LHCN-M2 (cell line): ENCODE data around the gene CDKN2D. TPM values are rescaled to one million over a fixed set of nuclear protein-coding genes. Genes with fewer than 3 reads are reported as not detected.
A peak's percentile ranks its signal among the peaks of the same experiment; 100 is the strongest.
"Not testable (repeated sequence)": the region's sequence is repeated elsewhere in the genome, so short reads cannot be mapped to it uniquely, and the experiment has no call there.

Experiments
- DNase-seq: peaks from one replicate; pipeline ENCODE4 v3.0.0-alpha.2; 2012; ENCODE audit warnings: low read depth
- total RNA-seq: library from RNA; depleted of rRNA; stranded (reverse); fragments of >200 nt; gene quantifications from 2 replicates; pipeline ENCODE4 v1.2.3, GENCODE V29; 2014

The CDKN2D gene
- total RNA-seq, 1 experiment from 2014 or later: 19.1 TPM

DNA sequence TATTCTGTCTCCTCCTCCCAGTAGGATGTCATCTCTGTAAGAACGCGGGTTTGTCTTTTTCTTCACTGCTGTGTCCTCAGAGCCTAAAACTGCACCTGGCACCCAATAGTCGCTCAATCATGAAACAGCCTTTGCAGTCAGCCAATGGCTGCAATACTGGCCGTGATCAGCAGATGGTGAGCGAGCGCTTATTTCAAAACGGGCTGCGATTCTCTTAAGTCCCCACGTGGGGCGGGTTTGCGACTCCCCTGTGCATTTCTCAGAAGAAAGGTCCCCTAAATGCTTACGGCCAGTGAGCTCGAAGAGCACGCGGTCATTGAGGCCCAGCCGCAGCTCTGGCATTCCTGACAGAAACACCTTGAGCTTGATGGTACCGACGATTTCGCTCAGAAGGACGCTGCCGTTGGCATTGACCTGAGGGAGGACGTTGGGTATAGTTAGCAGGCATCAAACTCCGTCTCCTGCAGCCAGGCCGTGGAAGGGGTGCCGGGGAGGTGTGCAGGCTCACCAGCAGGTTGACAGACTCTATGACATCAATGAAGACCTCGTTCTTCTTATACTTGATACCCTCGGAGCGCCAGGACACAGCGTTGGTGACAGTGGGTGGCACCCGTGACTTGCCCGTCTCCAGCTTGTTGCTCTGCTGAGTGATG, 12.3 kb upstream of the CDKN2D start:
- peak; percentile 89 for DNase-seq

DNA sequence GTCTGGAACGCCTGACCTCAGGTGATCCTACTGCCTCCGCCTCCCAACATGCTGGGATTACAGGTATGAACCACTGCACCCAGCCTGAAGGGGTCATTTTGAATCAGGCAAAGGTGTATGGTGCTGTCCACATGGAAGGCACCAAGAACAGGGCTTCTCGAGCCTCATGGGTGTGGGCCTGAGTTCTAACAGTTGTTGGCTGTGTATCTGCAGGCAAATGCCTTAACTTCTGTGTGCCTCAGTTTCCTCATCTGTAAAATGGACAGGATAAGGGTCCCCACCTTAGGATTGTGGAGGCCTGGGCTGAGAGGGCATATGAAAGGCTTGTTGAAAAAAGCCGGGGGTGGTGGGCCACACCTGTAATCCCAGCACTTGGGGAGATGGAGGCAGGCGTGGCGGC, 9.2 kb upstream of the CDKN2D start:
- DNase-seq: no peak

DNA sequence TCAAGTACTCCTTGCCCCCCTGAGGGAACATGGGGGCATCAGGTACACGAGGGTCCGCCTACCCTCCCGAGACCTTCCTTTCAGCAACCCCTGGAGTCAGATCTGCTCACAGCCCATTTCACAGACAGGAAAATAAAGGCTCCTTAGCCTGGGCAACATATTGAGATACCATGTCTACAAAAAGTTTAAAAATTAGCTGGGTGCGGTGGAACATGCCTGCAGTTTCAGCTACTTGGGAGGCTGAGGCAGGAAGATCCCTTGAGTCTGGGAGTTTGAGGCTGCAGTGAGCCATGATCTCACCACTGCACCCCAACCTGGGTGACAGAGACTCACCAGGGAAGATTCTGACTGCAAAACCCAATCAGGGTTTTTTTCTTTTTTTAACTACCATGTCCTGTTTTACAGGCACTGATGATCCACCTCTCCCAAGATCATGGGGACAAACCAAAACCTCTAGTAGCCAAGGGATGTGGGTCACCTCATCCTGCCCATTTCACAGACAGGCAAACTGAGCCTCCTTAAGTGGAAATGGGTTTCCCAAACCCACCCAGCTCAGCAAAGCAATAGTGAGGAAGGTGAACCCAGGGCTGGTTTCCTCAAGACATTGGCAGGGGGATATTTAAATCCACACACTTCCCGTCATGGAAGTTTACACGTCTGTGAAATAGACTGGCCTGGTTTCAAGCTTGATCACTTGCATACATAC, 6.4 kb upstream of the CDKN2D start:
- no peak for DNase-seq

- DNase-seq: no peak
Measured at GRCh38 chr19:10574462-10574861, 5.7 kb upstream of the CDKN2D start.

- DNase-seq: not testable (repeated sequence)
Measured at GRCh38 chr19:10573793-10574192, 5.0 kb upstream of the CDKN2D start.

DNA sequence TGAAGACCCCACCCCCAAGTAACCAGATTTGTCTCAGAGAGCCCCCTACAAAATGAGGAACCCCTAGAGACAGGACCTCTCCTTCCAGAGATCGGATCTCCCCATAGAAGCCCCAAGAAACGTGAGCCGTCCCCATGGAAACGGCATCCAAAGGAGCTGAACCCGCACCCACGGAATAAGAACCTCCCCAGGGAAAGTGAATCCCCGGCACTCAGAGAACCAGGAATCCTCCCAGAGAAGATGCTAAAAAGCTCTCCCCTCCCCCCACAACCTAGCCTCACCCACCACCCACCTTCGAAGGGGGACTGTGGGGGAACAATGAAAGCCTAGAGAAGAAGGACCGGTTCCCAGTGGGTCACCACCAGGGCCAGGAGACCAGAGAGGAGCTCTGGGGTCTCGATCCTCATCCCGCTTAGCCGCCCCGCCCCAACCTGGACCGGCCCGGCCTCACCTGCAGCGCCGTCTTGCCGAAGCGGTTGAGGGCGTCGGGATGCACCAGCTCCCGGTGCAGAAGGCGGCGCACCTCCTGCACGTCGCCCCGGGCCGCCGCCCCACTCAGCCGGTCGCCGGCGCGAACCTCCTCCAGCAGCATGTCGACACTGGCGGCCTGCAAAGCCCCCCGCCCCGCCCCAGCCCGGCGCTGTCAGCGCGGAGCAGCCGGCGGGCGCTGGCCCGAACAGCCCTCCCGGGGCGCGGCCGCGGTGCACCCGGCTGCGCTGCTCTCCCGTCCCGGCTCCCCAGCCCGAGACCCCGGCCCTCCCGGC, 535 bp downstream of the CDKN2D start:
- no peak for DNase-seq

- no peak for DNase-seq
Measured at GRCh38 chr19:10567656-10568055, 1.1 kb downstream of the CDKN2D start.

DNA sequence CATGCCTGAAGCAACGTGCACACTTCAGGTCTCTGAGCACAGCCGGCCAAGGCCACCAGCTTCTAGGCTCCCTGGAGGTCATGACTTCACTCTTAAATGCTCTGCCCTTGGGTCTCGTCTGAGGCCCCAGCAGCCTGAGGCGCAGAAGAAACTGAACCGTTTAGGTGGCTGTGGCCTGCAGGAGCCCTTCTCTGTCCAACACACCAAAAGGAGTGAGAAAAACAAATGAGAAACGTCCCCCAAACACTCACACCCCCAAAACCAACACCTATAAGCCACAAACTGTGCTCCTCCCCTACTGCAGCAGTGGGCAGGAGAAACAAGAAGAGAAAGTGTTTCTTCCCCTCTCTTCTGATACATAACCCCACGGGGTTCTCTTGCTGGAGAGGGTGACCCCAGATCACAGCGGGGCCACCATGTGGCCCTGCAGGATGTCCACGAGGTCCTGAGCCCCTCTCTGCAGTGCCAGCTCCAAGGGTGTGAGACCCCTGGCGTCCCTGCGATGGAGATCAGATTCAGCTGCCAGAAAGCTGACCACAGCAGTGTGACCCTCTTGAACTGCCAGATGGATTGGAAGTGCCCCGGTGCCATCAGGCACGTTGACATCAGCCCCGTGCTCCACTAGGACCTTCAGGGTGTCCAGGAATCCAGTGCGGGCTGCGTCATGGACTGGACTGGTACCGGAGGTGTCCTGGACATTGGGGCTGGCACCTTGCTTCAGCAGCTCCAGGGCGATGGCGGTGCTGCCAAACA, 1.9 kb downstream of the CDKN2D start:
- no peak for DNase-seq

- no peak for DNase-seq
Measured at GRCh38 chr19:10566408-10566657, 2.4 kb downstream of the CDKN2D start.

DNA sequence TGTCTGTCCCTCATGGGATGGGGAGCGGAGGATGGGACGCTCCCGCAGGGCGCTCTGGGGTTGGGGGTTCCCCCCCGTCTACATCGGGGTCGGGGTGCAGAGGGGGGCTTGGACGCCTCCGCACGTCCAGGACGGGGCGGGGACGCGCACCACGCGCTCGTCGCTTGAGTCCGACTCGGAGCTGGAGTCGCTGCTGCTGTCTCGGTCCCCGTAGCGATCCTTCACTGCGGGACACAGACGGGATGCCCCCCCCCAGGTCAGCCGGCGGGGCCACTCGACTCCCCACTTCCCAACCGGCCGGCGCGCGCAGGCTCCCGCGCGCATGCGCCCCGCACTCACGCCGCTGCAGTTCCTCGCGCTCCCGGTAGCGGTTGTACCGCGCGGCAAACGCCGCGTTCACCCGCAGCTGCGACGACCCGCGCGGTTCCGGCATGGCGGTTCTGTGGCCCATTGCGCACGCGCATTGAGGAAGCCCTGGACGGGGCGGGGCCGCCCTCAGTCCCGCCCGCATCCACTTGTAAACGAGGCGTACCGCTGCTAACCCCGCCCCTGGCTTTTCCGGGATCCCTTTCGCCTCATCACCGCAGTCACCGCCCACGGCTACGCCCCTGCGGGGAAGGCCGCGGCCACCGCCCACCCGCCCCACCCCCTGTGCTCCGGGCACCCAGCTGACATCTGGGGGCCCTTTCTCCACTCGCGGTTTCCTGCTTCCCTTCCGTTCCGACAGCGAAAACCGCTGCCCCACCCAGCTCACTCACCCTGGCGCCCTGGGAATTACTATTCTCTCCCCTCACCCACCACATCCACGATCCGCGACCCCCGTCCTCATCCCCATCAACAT, 3.0 kb downstream of the CDKN2D start, which contains the start of gene KRI1:
Gene KRI1, minus strand, starts transcription at position 444 of the 841 bp plus-strand sequence. Its CDS starts 11 bp downstream, at position 433.
- DNase-seq: peak; percentile 95

DNA sequence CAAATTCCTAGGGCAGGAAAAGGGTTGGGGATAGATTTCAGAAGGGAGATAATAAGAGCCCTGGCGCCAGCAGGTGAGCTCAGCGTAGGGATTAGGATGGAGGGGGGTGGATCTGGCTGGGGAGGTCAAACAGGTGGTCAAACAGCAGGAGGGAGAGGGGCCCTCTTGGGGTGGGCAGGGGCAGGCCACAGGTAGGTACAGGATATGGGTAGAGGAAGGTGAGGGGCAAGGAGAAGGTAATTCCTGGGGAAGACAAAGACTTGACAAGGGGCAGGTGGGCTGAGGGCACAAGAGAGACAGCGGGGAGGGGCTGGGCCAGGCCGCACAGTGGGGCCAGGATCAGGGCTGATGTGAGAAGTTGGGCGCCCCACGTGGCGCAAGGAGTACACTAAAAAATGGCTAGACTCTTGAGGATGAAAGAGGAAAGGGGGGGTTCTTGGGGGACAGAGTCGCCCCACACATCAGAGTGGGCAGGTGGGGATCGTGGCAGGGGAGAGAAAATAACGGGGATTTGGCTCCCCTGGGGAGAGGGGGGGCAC, 3.7 kb downstream of the CDKN2D start:
- DNase-seq: peak; percentile 57

DNA sequence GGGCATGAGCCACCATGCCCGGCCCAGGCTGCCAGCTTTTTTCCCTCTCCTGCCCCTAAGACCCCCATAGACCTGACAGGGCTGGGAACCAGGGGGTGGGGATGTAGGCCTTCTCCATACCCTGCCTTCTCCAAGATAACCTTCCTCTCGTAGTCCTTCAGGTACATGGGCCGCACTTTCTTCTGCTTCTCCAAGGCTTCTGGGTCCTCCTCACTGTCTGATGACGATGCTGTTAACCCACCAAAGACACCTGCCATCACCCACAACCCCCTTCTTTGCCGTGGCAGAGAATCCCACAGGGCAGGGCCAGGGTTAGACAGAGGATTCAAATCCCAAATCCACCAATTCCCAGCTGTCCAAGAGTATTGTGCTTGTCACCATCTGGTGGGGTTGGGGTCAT, 6.2 kb downstream of the CDKN2D start:
- DNase-seq: no peak

DNA sequence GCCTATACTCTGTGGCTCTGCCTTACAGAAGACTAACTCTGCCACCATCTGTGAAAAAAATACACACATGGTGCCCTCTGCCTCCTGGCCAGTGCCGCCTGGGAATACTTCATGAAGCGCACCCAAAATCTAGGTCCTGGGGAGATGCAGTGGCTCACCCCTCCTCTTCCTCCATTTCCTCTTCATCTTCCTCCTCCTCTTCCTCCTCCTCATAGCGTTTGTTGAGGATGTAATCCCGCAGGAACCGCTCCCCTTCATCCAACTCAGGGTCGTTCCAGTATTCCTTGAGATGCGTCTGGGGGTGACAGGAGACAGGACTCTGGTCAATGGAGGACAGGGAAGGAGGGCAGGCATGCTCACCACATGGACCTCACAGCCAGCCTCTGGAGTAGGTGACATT, 8.6 kb downstream of the CDKN2D start:
- DNase-seq: no peak

DNA sequence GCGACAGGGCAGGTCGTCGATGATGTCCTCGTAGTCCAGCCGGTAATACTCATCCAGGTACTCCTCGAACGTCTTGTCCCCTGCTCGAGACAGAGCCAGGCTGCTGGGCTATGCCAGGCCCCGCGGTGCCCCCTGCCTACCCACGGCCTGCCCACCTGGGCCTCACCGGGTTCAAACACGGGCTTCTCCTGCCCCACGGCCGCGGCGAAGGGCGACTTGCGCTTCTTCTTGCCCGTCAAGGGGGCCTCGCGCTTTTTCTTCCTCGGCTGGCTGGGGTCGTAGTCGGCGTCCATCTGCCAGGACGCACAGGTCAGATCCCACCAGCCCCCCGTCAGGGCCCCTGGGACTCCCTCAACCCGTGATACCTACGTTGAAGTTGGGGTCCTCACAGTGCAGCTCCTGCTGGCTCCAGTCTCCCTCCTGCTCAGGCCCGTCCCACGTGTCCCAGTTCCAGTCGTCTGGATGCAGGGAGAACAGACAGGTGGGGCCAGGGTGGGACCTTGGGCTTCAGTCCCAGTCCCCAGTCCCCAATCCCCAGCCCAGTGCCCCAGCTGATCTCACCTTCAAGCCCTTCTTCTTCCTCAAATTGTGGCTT, 11.1 kb downstream of the CDKN2D start:
- DNase-seq: no peak

- no peak for DNase-seq
Measured at GRCh38 chr19:10555610-10555973, 13.2 kb downstream of the CDKN2D start.

GRCh38 chr19:10554760-10555609, 13.8 kb downstream of the CDKN2D start:
- no peak for DNase-seq

GRCh38 chr19:10553943-10554381, 14.8 kb downstream of the CDKN2D start:
- DNase-seq: no peak

GRCh38 chr19:10553087-10553667, 15.6 kb downstream of the CDKN2D start:
- DNase-seq: no peak

GRCh38 chr19:10552510-10553053, 16.2 kb downstream of the CDKN2D start:
- no peak for DNase-seq
